Ecto neural progenitor cell (in vitro differentiated cells): ENCODE data around the gene TGIF1.
A peak's percentile ranks its signal among the peaks of the same experiment; 100 is the strongest.

ENCODE experiments used
- DNase-seq: peaks from one replicate; pipeline ENCODE4 v3.0.0-alpha.2; 2018; ENCODE audit warnings: low spot score

TGIF1 gene

DNA sequence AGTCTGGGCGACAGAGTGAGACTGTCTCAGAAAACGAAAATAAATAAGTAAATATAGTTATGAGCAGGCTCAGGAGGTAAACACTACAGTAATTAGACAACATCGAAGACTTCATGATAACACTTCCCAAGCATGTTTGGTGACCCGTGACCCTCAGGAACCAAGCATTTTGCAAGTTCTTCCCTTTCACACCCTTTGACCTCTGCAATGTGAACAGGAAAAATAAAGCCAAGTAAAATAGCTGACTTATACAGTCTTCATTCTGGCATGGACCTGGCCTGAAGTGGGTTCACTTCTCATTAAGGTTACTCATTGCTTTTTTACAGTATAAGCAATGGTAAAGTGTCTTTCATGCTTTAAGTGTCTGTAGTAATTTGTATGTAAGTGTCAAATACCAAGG, 15.3 kb upstream of the TGIF1 start:
- DNase-seq: no peak

DNA sequence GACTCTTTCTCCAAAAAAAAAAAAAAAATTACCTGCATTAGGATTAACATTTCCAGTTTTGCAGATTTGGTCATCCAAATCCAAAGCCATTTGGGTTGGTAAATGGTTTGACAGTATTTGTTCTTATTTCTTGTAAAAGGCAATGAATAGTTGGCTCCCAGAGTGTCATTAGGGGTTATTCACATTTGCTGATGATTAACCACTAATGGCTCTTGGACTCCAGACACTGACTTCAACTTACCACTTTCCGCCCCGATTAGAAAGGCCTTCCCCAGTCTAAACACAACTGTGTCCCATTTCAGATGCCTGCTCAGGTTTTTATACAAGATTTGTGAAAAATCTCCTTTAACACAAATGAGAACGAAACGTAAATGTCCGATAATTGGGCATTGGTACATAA, 9.6 kb upstream of the TGIF1 start:
- no peak for DNase-seq

- peak; percentile 51 for DNase-seq
Measured at GRCh38 chr18:3441290-3441689, 8.7 kb upstream of the TGIF1 start.

GRCh38 chr18:3442919-3443318, 7.1 kb upstream of the TGIF1 start:
- DNase-seq: no peak

DNA sequence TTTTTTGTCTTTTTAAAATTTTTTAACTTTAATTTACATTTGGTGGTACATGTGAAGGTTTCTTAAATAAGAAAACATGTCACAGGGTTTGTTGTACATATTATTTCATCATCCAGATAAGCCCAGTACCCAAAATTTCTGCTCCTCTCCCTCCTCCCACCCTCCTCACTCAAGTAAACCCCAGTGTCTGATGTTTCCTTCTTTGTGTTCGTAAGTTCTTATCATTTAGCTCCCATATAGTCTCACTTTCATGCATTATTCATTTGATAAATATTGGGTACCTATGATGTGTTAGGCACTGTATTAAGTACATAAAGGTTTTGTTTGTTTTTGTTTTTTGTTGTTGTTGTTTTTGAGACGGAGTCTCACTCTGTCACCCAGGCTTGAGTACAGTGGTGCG, 5.7 kb upstream of the TGIF1 start:
- no peak for DNase-seq

- no peak for DNase-seq
Measured at GRCh38 chr18:3444954-3445353, 5.0 kb upstream of the TGIF1 start.

DNA sequence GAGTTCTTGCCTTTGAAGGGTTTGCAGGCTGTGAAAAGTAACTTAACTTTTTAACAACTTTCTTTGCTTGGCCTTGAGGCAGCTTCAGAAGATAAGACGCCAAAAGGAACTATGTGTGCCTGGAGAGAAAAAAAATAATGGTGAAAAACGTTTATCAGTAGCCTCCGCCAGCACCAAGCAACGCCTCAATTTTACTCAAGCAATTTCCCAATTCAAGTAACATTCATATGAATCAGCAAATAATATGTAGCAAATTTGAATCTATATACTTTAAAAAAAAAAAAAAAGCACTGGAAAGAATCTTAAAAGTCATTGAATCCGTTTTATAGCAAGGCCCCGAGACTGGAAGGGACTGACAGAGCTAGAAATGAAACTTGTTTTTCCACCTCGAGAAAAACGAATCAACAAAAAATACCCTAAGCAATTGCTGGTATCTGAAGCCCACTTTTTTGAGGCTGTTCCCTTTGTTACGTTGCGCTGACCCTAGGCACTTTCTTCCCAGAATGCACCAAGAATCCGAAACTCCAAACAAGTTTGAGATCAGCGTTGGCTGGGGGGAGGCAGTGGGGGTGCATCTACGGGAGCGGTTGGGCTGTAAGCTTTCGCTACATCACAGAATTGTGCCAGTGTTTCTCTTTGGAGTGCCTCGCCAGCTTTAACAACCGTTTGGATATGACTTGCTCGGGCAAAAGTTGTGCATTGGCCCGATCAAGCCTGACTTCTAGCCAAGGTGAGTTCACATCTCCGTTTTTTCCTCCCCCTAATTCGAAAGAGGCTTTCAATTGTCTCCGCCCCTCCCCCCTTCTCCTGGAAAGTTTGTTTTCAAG, 2.7 kb upstream of the TGIF1 start:
- DNase-seq: peak; percentile 74

- peak; percentile 97 for DNase-seq
Measured at GRCh38 chr18:3447895-3448837, 1.8 kb upstream of the TGIF1 start.

- DNase-seq: no peak
Measured at GRCh38 chr18:3448838-3449511, 997 bp upstream of the TGIF1 start.

DNA sequence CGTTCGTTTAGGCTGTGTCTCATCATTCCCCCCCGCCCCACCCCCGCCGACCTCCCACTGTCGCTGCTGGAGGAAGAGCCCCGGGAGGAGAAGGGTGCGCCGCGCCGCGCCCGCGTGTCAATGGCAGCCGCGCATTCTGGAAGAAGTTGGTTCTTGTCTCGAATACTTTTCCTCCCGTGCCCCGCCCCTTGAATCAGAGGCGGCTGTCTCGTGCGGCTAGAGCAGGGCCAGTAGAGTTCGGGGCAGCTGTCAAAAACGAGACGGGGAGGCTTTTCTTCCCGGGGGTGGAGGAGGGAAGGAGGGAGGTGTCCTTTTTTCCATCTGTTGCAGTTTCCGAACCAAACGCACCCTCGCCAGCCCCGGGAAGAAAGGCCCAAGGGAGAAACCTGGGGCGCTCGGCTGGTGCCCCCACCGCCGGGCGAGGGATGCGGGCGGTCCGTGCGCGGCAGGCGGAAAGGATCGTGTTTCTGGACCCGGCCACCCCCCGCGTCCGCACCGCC, 410 bp upstream of the TGIF1 start:
- peak; percentile 87 for DNase-seq

DNA sequence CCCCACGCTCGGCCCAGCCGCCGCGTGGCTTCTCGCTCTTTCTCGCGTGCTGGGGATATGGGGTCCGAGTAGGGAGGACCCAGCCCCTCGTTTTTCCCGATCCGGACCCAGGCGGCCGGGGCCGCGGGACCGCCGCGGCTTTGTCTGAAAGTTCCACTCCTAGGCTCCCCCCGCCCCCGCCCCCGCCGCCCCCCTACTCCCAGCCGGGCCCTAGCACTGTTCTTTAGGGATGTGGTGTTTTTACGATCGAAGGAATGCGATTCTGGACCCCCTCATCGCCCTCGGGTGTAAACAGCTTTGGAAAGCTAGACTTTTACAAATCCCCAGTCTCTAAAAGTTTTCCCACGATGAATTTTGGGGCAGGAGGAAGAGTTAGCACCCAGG, 819 bp downstream of the TGIF1 start:
- DNase-seq: no peak

DNA sequence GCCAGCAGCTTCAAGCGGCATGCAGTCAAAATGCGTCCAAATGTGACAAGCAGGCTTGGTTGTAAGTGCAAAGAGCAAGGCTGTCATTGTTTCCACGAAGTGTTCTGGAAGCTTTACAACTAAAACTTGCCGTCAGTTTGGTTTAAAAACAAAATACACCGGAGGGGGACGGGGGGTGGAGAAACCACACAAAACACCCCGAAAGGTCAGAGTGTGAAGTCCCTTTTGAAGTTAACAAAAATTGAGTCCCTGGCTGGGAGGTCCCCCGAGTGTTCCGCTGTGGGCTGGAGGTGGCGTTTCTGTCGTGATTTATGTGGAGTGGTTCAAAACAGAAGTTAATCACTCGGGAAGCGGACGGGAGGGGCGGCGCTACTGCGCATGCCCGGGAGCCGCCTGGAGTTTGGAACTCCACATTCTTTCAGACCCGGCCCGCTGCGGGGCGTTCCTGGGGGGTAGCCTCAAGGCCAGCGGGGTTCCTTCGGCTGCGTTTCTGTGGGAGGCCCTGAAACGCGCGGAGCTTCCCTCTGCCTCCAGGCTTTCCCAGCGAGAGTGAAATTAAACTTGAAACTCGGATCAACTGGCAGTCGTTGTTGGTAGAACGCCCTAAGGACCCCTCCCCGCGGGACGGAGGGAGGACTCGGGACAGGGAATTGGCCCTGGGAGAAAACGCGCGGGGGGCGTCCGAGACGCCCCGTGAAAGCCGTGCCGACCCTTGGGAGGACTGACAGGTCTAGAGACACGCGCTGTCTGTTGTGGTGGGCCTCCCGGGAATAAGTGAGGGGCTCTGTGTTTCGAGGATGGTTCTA, 1.4 kb downstream of the TGIF1 start:
- peak; percentile 93 for DNase-seq

DNA sequence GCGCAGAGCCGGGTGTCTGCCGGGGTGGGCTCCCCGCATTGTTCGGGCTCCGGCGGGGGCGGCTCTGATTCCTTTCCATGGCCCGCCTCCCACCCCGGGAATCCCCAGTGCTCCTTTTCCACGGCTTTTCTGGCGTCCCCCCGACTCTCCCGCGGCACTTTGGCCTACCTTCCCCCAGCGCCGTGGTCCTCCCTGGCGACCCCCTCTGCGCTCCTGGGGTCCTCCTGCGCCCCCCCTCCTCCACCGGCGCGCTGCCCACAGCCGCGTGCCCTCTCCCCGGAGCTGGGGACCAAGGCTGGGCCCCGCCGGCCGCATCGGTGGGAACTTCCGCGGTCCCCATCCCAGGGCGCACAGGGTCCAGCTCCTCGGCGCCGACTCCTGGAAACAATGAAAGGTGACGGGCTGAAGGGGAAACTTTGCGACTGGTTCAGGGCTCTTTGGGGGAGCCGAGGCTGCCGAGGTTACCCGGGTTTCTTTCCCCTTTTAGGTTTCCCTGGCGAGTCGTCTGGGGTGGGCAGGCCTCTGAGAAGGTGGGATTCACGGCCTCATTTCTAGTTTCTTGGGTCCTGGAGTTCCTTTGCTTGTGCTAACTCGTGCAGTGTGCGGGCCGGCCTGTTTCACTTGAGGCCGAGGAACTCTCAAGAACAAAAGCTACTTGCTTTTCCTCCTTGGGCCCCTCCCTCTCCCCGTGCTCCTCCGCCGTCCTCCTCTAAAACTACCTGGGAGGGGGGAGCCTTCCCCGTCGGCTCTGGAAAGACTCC, 2.2 kb downstream of the TGIF1 start:
- peak; percentile 67 for DNase-seq

DNA sequence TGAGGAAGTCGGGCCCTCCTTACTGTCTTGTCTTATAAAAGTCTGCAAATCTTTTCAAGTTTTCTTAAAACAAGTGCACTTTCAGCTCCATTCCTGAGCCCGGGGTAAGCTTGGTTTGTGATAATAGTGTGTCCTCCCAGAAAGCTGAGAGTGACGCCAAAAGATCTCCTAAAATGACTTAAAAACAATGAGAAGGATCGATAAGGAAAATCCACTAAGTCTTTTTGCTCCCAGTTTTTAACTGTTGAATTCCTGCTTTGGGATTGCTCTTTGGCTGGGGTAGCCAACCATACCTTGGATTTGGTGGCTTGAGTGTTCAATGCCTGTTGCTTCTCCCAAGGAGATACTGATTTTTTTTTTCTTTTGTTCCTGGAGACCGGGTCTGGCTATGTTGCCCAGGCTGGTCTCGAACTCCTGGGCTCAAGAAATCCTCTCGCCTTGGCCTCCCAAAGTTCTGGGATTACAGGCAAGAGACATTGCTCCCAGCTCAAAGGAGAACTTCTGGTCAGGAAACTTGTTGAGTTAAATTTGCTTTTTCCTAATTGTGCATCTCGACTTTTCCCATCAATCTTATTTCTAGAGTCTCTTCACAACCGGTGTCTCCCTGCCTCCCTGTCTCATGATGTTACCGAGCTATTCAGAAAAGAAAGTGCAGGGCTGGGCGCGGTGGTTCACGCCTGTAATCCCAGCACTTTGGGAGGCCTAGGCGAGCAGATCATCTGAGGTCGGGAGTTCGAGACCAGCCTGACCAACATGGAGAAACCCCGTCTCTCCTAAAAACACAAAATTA, 3.0 kb downstream of the TGIF1 start:
- DNase-seq: no peak

- DNase-seq: peak; percentile 55
Measured at GRCh38 chr18:3453540-3454364, 3.8 kb downstream of the TGIF1 start.

- no peak for DNase-seq
Measured at GRCh38 chr18:3454365-3455089, 4.6 kb downstream of the TGIF1 start.

- no peak for DNase-seq
Measured at GRCh38 chr18:3455090-3455635, 5.2 kb downstream of the TGIF1 start.
